HG02623 (cell line): Measurements from ENCODE around the gene RGS6.

Experiments used
- ATAC-seq: cut with Tn5 transposase; IDR thresholded peaks from one replicate; pipeline ENCODE4 v1.9.1; 2021; ENCODE audit warnings: moderate library complexity; ENCODE audit not compliant: unreplicated experiment

RGS6 gene

GRCh38 chr14:72154645-72155378 is 222.6 kb downstream of the RGS6 start:
- ATAC-seq, result no peak

- ATAC-seq, result no peak
Measured at GRCh38 chr14:72155379-72155993, 223.3 kb downstream of the RGS6 start.

GRCh38 chr14:72164420-72165228 is 232.4 kb downstream of the RGS6 start:
- no peak for ATAC-seq

- ATAC-seq, result no peak
Measured at GRCh38 chr14:72165229-72165698, 233.0 kb downstream of the RGS6 start.

GRCh38 chr14:72169521-72169920 is 237.3 kb downstream of the RGS6 start:
- ATAC-seq, result no peak

- no peak for ATAC-seq
Measured at GRCh38 chr14:72172049-72172448, 239.8 kb downstream of the RGS6 start.

GRCh38 chr14:72172597-72172996 is 240.4 kb downstream of the RGS6 start:
- ATAC-seq, result no peak

GRCh38 chr14:72173038-72173720 is 240.9 kb downstream of the RGS6 start:
- ATAC-seq, result no peak

- no peak for ATAC-seq
Measured at GRCh38 chr14:72177251-72177650, 245.0 kb downstream of the RGS6 start.

- no peak for ATAC-seq
Measured at GRCh38 chr14:72178517-72178916, 246.3 kb downstream of the RGS6 start.

- ATAC-seq, result no peak
Measured at GRCh38 chr14:72182708-72183432, 250.6 kb downstream of the RGS6 start.

GRCh38 chr14:72183631-72184030 is 251.4 kb downstream of the RGS6 start:
- ATAC-seq, result no peak

GRCh38 chr14:72186523-72186922 is 254.3 kb downstream of the RGS6 start:
- ATAC-seq, result no peak

GRCh38 chr14:72196237-72197015 is 264.2 kb downstream of the RGS6 start:
- ATAC-seq, result no peak

- no peak for ATAC-seq
Measured at GRCh38 chr14:72201645-72202044, 269.4 kb downstream of the RGS6 start.

- no peak for ATAC-seq
Measured at GRCh38 chr14:72213424-72213823, 281.2 kb downstream of the RGS6 start.

GRCh38 chr14:72215080-72215479 is 282.9 kb downstream of the RGS6 start:
- ATAC-seq, result no peak

- ATAC-seq, result no peak
Measured at GRCh38 chr14:72217135-72217534, 284.9 kb downstream of the RGS6 start.

- no peak for ATAC-seq
Measured at GRCh38 chr14:72222046-72222445, 289.8 kb downstream of the RGS6 start.

GRCh38 chr14:72236629-72237028 is 304.4 kb downstream of the RGS6 start:
- ATAC-seq, result no peak
